Peyer's patch (tissue), 4 donors: ENCODE data around the gene FHOD3.

Source experiments
- POLR2A ChIP-seq, 2 donors: fragments of 450-650 bp; IDR thresholded peaks; one replicate each; pipeline ENCODE4 v1.5.1; 2017; ENCODE audit warnings: antibody characterized with exemption in 2 of 2, mild to moderate bottlenecking in 2 of 2, moderate library complexity in 2 of 2
- TF ChIP-seq, protein P1 (sequence below), 6 experiments: fragments of 450-650 bp in 4 of 6; fragments of 200-600 bp in 2 of 6; sonication (generic) in 1 of 6; IDR thresholded peaks; one replicate each; pipeline ENCODE4 v1.5.1; 2017 to 2019; ENCODE audit warnings: antibody characterized with exemption in 6 of 6, mild to moderate bottlenecking in 3 of 6, moderate library complexity in 1 of 6

DNA sequence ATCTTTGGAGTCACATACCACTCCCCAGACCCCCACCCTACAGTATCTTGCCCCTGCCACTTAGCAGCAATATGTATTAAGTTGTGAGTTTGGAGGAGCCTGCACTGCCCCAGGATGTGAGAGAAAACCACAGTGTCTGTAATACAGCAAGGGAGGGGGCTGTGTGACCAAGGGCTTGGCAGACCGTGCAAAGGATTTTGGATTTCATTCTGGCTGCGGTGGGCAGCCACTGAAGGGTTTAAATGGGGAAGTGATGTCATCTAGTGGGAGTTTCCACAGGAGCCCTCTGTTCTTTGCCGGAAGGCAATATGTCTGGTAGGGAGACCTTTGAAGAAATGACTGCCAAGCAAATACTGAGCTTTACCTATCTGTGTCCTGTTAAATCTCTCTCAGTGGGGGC, 202.4 kb downstream of the FHOD3 start:
- TF ChIP-seq, protein P1, sequence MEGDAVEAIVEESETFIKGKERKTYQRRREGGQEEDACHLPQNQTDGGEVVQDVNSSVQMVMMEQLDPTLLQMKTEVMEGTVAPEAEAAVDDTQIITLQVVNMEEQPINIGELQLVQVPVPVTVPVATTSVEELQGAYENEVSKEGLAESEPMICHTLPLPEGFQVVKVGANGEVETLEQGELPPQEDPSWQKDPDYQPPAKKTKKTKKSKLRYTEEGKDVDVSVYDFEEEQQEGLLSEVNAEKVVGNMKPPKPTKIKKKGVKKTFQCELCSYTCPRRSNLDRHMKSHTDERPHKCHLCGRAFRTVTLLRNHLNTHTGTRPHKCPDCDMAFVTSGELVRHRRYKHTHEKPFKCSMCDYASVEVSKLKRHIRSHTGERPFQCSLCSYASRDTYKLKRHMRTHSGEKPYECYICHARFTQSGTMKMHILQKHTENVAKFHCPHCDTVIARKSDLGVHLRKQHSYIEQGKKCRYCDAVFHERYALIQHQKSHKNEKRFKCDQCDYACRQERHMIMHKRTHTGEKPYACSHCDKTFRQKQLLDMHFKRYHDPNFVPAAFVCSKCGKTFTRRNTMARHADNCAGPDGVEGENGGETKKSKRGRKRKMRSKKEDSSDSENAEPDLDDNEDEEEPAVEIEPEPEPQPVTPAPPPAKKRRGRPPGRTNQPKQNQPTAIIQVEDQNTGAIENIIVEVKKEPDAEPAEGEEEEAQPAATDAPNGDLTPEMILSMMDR (IDR thresholded peaks at IDR 0.05): no peak
- TF ChIP-seq POLR2A (IDR thresholded peaks at IDR 0.05): no peak
